DLD1 (cell line): ENCODE measurements around the gene FAM149A.

Experiments used
- in situ Hi-C: cut with HindIII; loops from 2 replicates; pipeline ENCODE4 v1.10.0; 2017; ENCODE audit warnings: low sequenced_read_pairs

FAM149A gene

GRCh38 chr4:186200516-186200915 is 96.0 kb downstream of the FAM149A start:
- in situ Hi-C loops, result no loop called here

GRCh38 chr4:186201010-186201409 is 96.5 kb downstream of the FAM149A start:
- in situ Hi-C loops, result no loop called here

GRCh38 chr4:186201535-186202230 is 97.2 kb downstream of the FAM149A start:
- in situ Hi-C loops, result no loop called here

- in situ Hi-C loops, result no loop called here
These were observed 98.1 kb downstream of the FAM149A start for GRCh38 chr4:186202490-186203140.

GRCh38 chr4:186203406-186203805 is 98.9 kb downstream of the FAM149A start:
- in situ Hi-C loops, result no loop called here

GRCh38 chr4:186204103-186204559 is 99.6 kb downstream of the FAM149A start:
- in situ Hi-C loops, result no loop called here

- in situ Hi-C loops, result no loop called here
These were observed 100.2 kb downstream of the FAM149A start for GRCh38 chr4:186204686-186205085.

GRCh38 chr4:186205156-186205555 is 100.7 kb downstream of the FAM149A start:
- in situ Hi-C loops, result no loop called here

- in situ Hi-C loops, result no loop called here
These were observed 112.0 kb downstream of the FAM149A start for GRCh38 chr4:186216465-186217024.

GRCh38 chr4:186217733-186218293 is 113.3 kb downstream of the FAM149A start:
- in situ Hi-C loops, result no loop called here

- in situ Hi-C loops, result no loop called here
These were observed 117.1 kb downstream of the FAM149A start for GRCh38 chr4:186221624-186222023.
